ENCODE measurements around the gene CDH4.

GRCh38 chr20:61685462-61685861 is 433.4 kb downstream of the CDH4 start:
- TF ChIP-seq CTCF (IDR thresholded peaks at IDR 0.05) (no peak), POLR2A (IDR thresholded peaks at IDR 0.05) (no peak), EP300 (IDR thresholded peaks at IDR 0.05) (no peak)

Data from sigmoid colon (tissue), 4 donors.